ENCODE measurements around the gene LHX6.

LHX6 gene

GRCh38 chr9:122205176-122205575, 23.6 kb downstream of the LHX6 start:
- H2AFZ ChIP-seq (ENCODE audit: low read depth, low read length) = no peak overlapping the region
- no peak overlapping the region for H3K27ac ChIP-seq (ENCODE audit: low read length, poor library complexity, severe bottlenecking)
- no peak overlapping the region for H4K91ac ChIP-seq (ENCODE audit: low read length)
- no peak overlapping the region for H3K23ac ChIP-seq (ENCODE audit: low read length in 2 of 2)
- no peaks in the 10 kb centered on the region for H3K9me3 ChIP-seq (ENCODE audit: control insufficient read depth, low read length)
- no peaks in the 10 kb centered on the region for H3K36me3 ChIP-seq (ENCODE audit: control insufficient read depth in 1 of 2, insufficient read depth in 2 of 2, low read depth in 1 of 2, low read length in 2 of 2)
- H3K79me1 ChIP-seq (replicated peaks; ENCODE audit: low read length, poor library complexity, severe bottlenecking) = no peaks in the 10 kb centered on the region
- H2BK5ac ChIP-seq (ENCODE audit: low read depth, low read length, poor library complexity, severe bottlenecking) = no peak overlapping the region
- no peak overlapping the region for H2AK5ac ChIP-seq (ENCODE audit: low read length, severe bottlenecking)
- peak overlapping the region in 1 of 2 experiments; percentile 74 for H3K14ac ChIP-seq (ENCODE audit: low read length in 2 of 2)
- no peak for DNase-seq
- no peak overlapping the region for H3K4me3 ChIP-seq (ENCODE audit: insufficient read depth in 1 of 2, low read depth in 1 of 2, low read length in 2 of 2)
- no peak overlapping the region for H4K8ac ChIP-seq (ENCODE audit: low read length)
- H3K18ac ChIP-seq (ENCODE audit: low read depth in 1 of 2, low read length in 2 of 2) = no peak overlapping the region
- no peak overlapping the region for H3K9ac ChIP-seq (ENCODE audit: low read length)
- H2BK12ac ChIP-seq (ENCODE audit: low read length in 2 of 2) = no peak overlapping the region
- H2BK15ac ChIP-seq (ENCODE audit: low read depth, poor library complexity, severe bottlenecking) = no peak overlapping the region
- H3K4me1 ChIP-seq (ENCODE audit: control insufficient read depth, insufficient read depth, low read depth, low read length) = peaks cover 12% of the 10 kb centered on the region
- 78% methylated on average over 8 of the region's 8 CpGs for WGBS
- H3K27me3 ChIP-seq (ENCODE audit: control insufficient read depth in 1 of 2, insufficient read depth in 1 of 2, low read length in 2 of 2) = peaks cover 9 to 54% of the 10 kb centered on the region in 2 experiments
- no peak overlapping the region for H2BK120ac ChIP-seq (ENCODE audit: low read depth, low read length)
- H3K4me2 ChIP-seq (ENCODE audit: low read length, poor library complexity, severe bottlenecking) = no peak overlapping the region
- H3K4ac ChIP-seq (ENCODE audit: low read depth in 1 of 2, low read length in 2 of 2) = no peak overlapping the region

GRCh38 chr9:122204491-122204890, 24.3 kb downstream of the LHX6 start:
- Histone ChIP-seq H2BK5ac (ENCODE audit: low read depth, low read length, poor library complexity, severe bottlenecking) (no peak overlapping the region), H3K9ac (ENCODE audit: low read length) (no peak overlapping the region), H3K4me1 (ENCODE audit: control insufficient read depth, insufficient read depth, low read depth, low read length) (peaks cover 12% of the 10 kb centered on the region), H3K27ac (ENCODE audit: low read length, poor library complexity, severe bottlenecking) (no peak overlapping the region), H2BK120ac (ENCODE audit: low read depth, low read length) (no peak overlapping the region), H2AFZ (ENCODE audit: low read depth, low read length) (no peak overlapping the region), H3K4ac (ENCODE audit: low read depth in 1 of 2, low read length in 2 of 2) (no peak overlapping the region), H2BK12ac (ENCODE audit: low read length in 2 of 2) (no peak overlapping the region), H2AK5ac (ENCODE audit: low read length, severe bottlenecking) (no peak overlapping the region), H3K27me3 (ENCODE audit: control insufficient read depth in 1 of 2, insufficient read depth in 1 of 2, low read length in 2 of 2) (peaks cover 7 to 50% of the 10 kb centered on the region in 2 experiments), H3K4me2 (ENCODE audit: low read length, poor library complexity, severe bottlenecking) (no peak overlapping the region), H3K18ac (ENCODE audit: low read depth in 1 of 2, low read length in 2 of 2) (no peak overlapping the region), H3K9me3 (ENCODE audit: control insufficient read depth, low read length) (no peaks in the 10 kb centered on the region), H3K4me3 (ENCODE audit: insufficient read depth in 1 of 2, low read depth in 1 of 2, low read length in 2 of 2) (no peak overlapping the region), H4K8ac (ENCODE audit: low read length) (no peak overlapping the region), H3K36me3 (ENCODE audit: control insufficient read depth in 1 of 2, insufficient read depth in 2 of 2, low read depth in 1 of 2, low read length in 2 of 2) (no peaks in the 10 kb centered on the region), H3K79me1 (replicated peaks; ENCODE audit: low read length, poor library complexity, severe bottlenecking) (no peaks in the 10 kb centered on the region), H3K14ac (ENCODE audit: low read length in 2 of 2) (no peak overlapping the region), H2BK15ac (ENCODE audit: low read depth, poor library complexity, severe bottlenecking) (no peak overlapping the region), H4K91ac (ENCODE audit: low read length) (no peak overlapping the region), H3K23ac (ENCODE audit: low read length in 2 of 2) (no peak overlapping the region)
- 85% methylated on average over 12 of the region's 12 CpGs for WGBS
- no peak for DNase-seq

- no peak overlapping the region for H3K18ac ChIP-seq (ENCODE audit: low read depth in 1 of 2, low read length in 2 of 2)
- no peak overlapping the region for H2AFZ ChIP-seq (ENCODE audit: low read depth, low read length)
- 90% methylated on average over 5 of the region's 5 CpGs for WGBS
Observed at GRCh38 chr9:122204055-122204454, 24.7 kb downstream of the LHX6 start.

GRCh38 chr9:122202111-122202510, 26.6 kb downstream of the LHX6 start:
- WGBS = 83% methylated on average over 3 of the region's 3 CpGs
- H2BK12ac ChIP-seq (ENCODE audit: low read length in 2 of 2) = no peak overlapping the region
- no peak overlapping the region for H3K4me2 ChIP-seq (ENCODE audit: low read length, poor library complexity, severe bottlenecking)
- no peak overlapping the region for H2BK15ac ChIP-seq (ENCODE audit: low read depth, poor library complexity, severe bottlenecking)
- H3K4ac ChIP-seq (ENCODE audit: low read depth in 1 of 2, low read length in 2 of 2) = no peak overlapping the region
- H3K9ac ChIP-seq (ENCODE audit: low read length) = no peak overlapping the region
- H2AK5ac ChIP-seq (ENCODE audit: low read length, severe bottlenecking) = no peak overlapping the region
- no peak overlapping the region for H3K4me3 ChIP-seq (ENCODE audit: insufficient read depth in 1 of 2, low read depth in 1 of 2, low read length in 2 of 2)
- H4K8ac ChIP-seq (ENCODE audit: low read length) = no peak overlapping the region
- no peak overlapping the region for H2BK120ac ChIP-seq (ENCODE audit: low read depth, low read length)
- H2AFZ ChIP-seq (ENCODE audit: low read depth, low read length) = no peak overlapping the region
- no peak overlapping the region for H3K18ac ChIP-seq (ENCODE audit: low read depth in 1 of 2, low read length in 2 of 2)
- no peaks in the 10 kb centered on the region for H3K79me1 ChIP-seq (replicated peaks; ENCODE audit: low read length, poor library complexity, severe bottlenecking)
- peaks cover 14 to 50% of the 10 kb centered on the region in 2 experiments for H3K27me3 ChIP-seq (ENCODE audit: control insufficient read depth in 1 of 2, insufficient read depth in 1 of 2, low read length in 2 of 2)
- H3K4me1 ChIP-seq (ENCODE audit: control insufficient read depth, insufficient read depth, low read depth, low read length) = peaks cover 14% of the 10 kb centered on the region
- H3K23ac ChIP-seq (ENCODE audit: low read length in 2 of 2) = no peak overlapping the region
- H3K14ac ChIP-seq (ENCODE audit: low read length in 2 of 2) = no peak overlapping the region
- H4K91ac ChIP-seq (ENCODE audit: low read length) = no peak overlapping the region
- no peak overlapping the region for H3K27ac ChIP-seq (ENCODE audit: low read length, poor library complexity, severe bottlenecking)
- no peak for DNase-seq
- H3K9me3 ChIP-seq (ENCODE audit: control insufficient read depth, low read length) = no peaks in the 10 kb centered on the region
- no peaks in the 10 kb centered on the region for H3K36me3 ChIP-seq (ENCODE audit: control insufficient read depth in 1 of 2, insufficient read depth in 2 of 2, low read depth in 1 of 2, low read length in 2 of 2)
- no peak overlapping the region for H2BK5ac ChIP-seq (ENCODE audit: low read depth, low read length, poor library complexity, severe bottlenecking)

More at GRCh38 chr9:122204055-122204454, 24.7 kb downstream of the LHX6 start:
- Histone ChIP-seq H3K79me1 (replicated peaks; ENCODE audit: low read length, poor library complexity, severe bottlenecking) (no peaks in the 10 kb centered on the region), H4K91ac (ENCODE audit: low read length) (no peak overlapping the region), H3K4me1 (ENCODE audit: control insufficient read depth, insufficient read depth, low read depth, low read length) (peaks cover 12% of the 10 kb centered on the region), H3K27me3 (ENCODE audit: control insufficient read depth in 1 of 2, insufficient read depth in 1 of 2, low read length in 2 of 2) (peaks cover 4 to 46% of the 10 kb centered on the region in 2 experiments), H2BK15ac (ENCODE audit: low read depth, poor library complexity, severe bottlenecking) (no peak overlapping the region), H3K23ac (ENCODE audit: low read length in 2 of 2) (no peak overlapping the region), H2BK12ac (ENCODE audit: low read length in 2 of 2) (no peak overlapping the region), H3K27ac (ENCODE audit: low read length, poor library complexity, severe bottlenecking) (no peak overlapping the region), H3K4me3 (ENCODE audit: insufficient read depth in 1 of 2, low read depth in 1 of 2, low read length in 2 of 2) (no peak overlapping the region), H3K14ac (ENCODE audit: low read length in 2 of 2) (no peak overlapping the region), H4K8ac (ENCODE audit: low read length) (no peak overlapping the region), H2AK5ac (ENCODE audit: low read length, severe bottlenecking) (no peak overlapping the region), H2BK120ac (ENCODE audit: low read depth, low read length) (no peak overlapping the region), H3K4me2 (ENCODE audit: low read length, poor library complexity, severe bottlenecking) (no peak overlapping the region), H3K36me3 (ENCODE audit: control insufficient read depth in 1 of 2, insufficient read depth in 2 of 2, low read depth in 1 of 2, low read length in 2 of 2) (no peaks in the 10 kb centered on the region), H2BK5ac (ENCODE audit: low read depth, low read length, poor library complexity, severe bottlenecking) (no peak overlapping the region), H3K9ac (ENCODE audit: low read length) (no peak overlapping the region), H3K4ac (ENCODE audit: low read depth in 1 of 2, low read length in 2 of 2) (no peak overlapping the region), H3K9me3 (ENCODE audit: control insufficient read depth, low read length) (no peaks in the 10 kb centered on the region)
- no peak for DNase-seq
